GM12891 (cell line): ENCODE results near the gene VWA8.

Experiments
- POLR2A ChIP-seq: IDR thresholded peaks from 2 replicates; pipeline ENCODE4 v1.6.1; 2011; ENCODE audit warnings: low read depth, low read length, control low read depth
- POLR2AphosphoS5 ChIP-seq: IDR thresholded peaks from 2 replicates; pipeline ENCODE4 v1.6.1; 2011; ENCODE audit warnings: low read depth, low read length, control low read depth
- TAF1 ChIP-seq: IDR thresholded peaks from 2 replicates; pipeline ENCODE4 v1.6.1; 2011; ENCODE audit warnings: low read depth, low read length, control low read depth

DNA sequence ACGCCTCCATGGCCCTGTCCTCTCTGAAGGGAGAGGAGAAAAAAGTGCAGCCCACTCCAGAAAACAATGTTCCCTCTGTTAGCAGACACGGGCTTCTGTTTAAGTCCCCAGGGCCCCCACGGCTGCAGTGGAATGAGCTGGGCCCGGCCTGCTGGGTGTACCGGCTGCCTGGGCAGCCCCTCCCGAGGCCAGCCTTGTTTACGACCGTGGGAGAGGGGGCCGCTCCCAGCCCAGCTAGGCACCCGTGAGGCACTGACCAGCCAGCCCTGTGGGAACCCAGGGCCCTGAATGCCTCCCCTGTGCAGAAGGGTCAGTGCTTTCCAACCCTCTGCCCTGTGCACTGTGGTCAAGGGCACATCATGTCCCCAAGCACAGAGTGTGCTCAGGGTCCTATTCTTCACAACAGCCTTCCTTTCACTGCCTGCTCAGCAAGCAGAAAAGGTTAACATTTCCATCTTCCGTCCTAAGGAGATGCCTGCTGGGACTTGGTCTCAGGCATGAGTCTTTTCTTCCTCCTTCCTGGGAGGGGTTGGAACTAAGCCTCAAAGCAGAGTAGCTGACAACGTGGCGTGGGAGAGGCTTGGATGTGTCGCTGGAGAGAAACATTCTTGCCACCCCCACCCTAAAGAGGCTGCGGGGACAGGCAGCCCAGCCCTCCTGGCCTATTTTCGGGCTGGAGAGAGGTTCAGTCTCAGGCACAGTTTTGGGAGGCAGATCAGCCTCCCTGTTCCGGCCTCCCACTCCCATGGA lies 413.5 kb downstream of the VWA8 start:
- TF ChIP-seq POLR2AphosphoS5 (no peak), TAF1 (no peak), POLR2A (no peak)
